HG03135 (cell line): ENCODE measurements around the gene TLL1.

Experiments used
- ATAC-seq: cut with Tn5 transposase; IDR thresholded peaks from one replicate; pipeline ENCODE4 v1.9.1; 2021; ENCODE audit warnings: mild to moderate bottlenecking, moderate library complexity; ENCODE audit not compliant: unreplicated experiment

The TLL1 gene

DNA sequence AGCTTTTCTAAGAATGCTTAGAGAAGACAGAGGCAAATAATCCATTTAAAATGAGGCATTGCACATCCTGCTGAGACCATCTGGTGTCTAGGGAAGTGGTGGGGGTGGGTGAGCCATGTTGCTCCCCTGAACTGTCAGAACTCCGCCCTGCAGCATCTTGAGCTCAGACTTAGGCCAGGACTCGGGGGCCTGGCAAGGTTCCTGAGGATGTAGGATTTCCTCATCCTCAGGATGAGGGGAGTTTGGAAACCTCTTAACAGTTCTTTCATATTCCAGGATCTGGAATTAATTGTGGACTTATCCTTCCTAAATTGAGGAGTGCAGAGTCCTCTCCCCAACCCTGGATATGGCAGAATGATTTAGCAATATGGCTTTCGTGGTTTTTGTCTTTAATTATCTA, 6.6 kb downstream of the TLL1 start:
- ATAC-seq: no peak

- no peak for ATAC-seq
Observed at GRCh38 chr4:165894159-165894558, 21.1 kb downstream of the TLL1 start.

GRCh38 chr4:165905405-165906027, 32.5 kb downstream of the TLL1 start:
- ATAC-seq: no peak

GRCh38 chr4:165906272-165906671, 33.2 kb downstream of the TLL1 start:
- ATAC-seq: no peak

DNA sequence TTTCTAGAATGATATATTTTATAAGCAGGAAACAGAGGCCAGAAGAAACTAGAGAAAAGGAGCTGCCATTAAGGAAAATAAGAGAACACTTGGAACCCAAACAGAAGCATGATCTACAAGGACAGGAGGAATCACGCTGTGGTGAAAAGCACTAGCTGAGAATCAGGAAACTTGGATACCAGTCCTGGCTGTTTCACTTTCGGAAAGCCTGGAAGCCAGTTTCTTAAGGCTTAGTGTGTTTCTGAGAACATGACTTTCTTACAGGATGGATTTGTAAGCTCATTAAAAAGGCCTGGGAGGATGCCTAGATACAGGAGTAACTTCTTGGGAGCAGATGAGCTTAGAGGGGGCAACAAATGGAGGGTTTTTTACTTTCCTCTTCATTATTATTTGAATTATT, 36.9 kb downstream of the TLL1 start:
- no peak for ATAC-seq

DNA sequence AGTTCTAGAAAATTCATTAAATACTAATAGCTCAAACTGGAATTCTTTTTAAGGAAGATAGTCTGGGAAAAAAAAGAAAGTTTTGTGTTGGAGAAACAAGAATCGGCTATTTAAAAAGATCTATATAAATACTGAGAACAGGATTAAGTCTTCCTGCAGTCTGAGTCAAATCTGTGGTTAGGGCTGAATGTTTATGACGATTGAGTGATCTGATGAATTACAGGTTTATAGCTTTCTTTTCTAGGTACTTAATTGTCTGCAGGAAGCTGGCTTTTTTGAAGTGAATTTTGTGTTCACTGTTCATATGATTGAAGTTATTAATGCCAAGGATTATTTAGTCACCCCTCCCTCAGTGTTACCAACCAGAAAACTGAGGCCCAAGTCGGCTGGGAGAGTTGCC, 42.2 kb downstream of the TLL1 start:
- ATAC-seq: no peak

DNA sequence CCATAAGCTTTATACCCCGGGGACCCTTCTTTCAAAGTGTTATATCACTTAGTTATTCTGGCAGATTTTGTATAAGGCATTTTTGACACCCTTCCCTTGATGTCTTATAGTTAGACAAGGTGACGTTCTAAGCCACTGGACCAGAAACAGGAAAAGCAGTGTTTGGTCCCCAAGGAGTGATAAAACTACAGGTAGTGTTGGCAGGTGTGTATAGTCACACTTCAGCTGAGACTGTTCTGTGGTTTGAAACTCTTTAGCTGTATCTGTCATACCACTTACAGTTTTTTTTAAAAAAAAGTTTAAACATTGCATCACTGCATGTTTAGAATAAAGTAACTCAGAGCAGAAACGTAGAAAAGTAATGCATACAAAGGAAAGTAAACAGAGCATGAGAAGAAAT, 48.5 kb downstream of the TLL1 start:
- ATAC-seq: no peak

DNA sequence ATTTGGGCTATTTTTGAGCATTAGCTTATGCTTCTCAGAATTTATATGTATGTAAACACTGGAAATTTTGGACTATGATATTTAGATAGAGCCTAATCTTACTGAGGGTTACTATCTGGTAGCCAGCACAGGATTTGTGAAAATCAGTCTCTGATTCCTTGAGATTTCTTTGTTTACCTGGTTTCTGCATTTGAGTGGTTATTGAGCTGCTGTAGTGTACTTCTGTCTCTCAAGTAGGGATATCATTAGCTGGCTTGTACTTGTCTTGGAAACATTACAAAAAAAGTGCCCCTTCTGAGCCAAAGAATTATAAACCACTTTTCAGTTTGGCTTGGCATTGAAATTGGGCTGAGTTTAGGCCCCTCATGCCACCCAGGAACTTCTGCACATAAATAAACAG, 49.7 kb downstream of the TLL1 start:
- ATAC-seq: no peak

GRCh38 chr4:165926307-165926706, 53.3 kb downstream of the TLL1 start:
- no peak for ATAC-seq

GRCh38 chr4:165927366-165927765, 54.3 kb downstream of the TLL1 start:
- ATAC-seq: no peak

DNA sequence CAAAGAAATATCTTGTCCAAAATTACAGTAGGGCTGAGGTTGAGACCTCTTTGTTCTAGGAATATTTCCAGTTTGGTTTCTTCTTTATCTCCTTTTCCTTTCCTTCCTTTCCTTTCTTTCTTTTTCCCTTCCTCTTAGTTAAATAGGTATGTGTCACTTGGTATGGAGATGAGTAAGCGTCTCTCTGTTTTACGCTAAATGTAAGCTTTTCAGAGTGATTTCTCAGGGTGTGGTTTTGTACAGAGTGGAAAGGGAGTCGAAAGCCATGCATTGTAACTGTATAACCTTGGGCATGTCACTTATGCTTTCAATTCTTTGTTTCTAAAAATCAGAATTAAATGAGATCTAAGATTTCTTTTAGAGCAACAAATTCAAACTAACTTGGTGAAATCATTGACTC, 54.8 kb downstream of the TLL1 start:
- ATAC-seq: no peak

GRCh38 chr4:165928601-165929000, 55.6 kb downstream of the TLL1 start:
- ATAC-seq: no peak

DNA sequence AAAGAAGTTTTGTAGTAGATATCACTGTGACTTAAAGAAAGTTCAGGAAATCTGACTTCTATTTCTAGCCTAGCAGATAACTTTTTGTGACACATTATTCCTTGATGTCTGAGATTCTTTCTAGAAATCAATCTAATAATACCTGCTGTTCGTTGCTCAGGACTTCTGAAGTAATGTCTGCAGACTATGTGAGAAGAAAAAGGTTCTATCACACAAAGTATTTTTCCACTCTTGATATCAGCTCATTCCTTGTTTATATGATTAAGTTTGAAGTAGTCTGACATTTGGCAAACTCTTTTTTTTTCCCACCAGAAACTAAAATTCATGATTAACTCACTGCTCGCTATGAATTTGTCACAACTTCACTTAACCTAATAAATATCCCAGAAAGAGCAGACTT, 56.6 kb downstream of the TLL1 start:
- ATAC-seq: no peak

DNA sequence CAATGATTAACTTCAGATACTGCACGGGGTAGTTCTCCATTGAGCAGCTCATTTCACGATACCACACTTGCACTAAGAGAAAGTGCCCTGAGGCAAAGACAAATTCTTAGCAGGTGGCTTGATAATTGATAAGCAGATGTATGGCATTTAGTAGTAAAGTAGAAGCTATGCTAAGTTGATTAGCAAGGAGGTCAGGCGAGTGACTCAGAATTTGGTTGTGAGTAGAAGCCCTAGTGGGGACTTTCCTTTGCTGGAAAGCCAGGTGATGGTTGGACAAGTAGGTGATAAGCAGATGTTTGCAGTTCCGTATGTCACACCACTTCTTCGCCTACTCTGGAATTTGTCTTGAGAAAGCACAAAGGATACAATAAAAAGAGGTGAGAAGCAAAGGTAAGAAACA, 58.7 kb downstream of the TLL1 start:
- no peak for ATAC-seq

GRCh38 chr4:165944900-165945299, 71.9 kb downstream of the TLL1 start:
- ATAC-seq: no peak

GRCh38 chr4:165945991-165946390, 73.0 kb downstream of the TLL1 start:
- no peak for ATAC-seq

DNA sequence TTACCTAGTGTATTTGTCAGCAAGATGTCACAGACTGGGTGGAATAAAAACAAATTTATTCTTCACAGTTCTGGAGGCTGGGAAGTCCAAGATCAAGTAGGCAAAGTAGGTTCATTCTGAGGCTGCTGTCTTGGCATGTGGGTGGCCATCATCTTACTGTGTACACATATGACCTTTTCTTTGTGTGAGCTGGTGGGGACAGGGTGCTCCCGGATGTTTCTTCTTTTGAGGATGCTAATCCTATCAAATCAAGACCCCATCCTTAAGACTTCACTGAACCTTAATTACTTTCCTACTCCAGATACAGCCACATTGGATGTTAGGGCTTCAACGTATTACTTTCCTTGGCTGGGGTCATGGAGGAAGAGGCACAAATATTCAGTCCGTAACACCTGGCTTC, 74.0 kb downstream of the TLL1 start:
- ATAC-seq: no peak

- no peak for ATAC-seq
Observed at GRCh38 chr4:165953181-165953580, 80.1 kb downstream of the TLL1 start.

DNA sequence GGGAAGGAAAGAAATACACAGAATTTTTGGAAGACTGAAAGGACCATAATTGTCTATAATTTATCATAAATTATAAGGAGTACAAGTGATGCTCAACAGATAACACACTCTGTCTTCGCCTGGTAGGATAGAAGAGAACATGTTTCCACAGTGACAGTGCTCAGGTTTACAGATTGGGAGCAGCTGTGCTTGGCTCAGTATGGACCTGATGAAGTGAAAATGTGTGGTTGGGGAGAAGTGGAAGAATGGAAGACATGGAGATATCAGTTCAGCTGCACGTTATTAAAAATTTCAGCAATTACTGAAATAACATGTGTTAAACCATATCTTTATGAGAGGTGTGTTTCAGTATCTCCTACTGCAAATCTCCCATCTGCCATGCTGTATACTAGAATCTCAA, 90.6 kb downstream of the TLL1 start:
- no peak for ATAC-seq

- no peak for ATAC-seq
Observed at GRCh38 chr4:165964591-165964990, 91.6 kb downstream of the TLL1 start.

- no peak for ATAC-seq
Observed at GRCh38 chr4:165965503-165965902, 92.5 kb downstream of the TLL1 start.

DNA sequence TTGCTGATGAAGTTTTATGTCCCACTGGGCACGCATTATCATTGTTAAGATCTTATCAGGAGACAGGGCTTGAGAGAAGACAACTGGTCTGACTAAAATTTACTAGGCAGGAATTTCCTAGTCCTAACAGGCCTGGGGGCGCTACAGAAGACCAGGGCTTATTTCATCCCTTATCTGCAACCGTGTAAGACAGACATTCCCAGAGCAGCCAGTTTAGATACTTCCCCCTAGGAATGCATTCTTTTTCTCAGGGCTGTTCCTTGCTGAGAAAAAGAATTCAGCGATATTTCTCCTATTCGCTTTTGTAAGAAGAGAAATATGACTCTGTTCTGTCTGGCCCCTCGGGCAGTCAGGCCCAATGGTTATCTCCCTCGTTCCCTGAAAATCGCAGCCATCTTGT, 93.8 kb downstream of the TLL1 start:
- no peak for ATAC-seq

DNA sequence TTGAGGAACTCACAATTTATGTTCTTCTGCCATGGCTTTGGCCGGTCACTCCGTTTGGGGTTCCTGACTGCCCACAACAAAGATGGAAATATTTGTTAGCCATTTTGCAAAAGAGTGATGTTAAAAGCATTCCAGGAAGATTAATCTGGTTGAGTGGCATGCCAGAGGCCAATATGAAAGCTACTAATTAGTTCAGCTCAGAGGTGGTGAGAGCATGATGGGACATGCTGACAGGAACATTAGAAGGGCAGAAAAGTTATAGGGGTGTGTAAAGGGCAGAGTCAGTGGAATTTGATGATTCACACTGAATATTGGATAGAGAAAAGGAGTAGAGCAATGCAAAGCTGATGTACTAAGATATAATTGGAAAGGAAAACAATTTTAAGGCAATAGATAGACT, 94.4 kb downstream of the TLL1 start:
- ATAC-seq: no peak
